AG08395 (cell line): ENCODE data around the gene KERA.
"Not testable (repeated sequence)": the region's sequence is repeated elsewhere in the genome, so short reads cannot be mapped to it uniquely, and the experiment has no call there.

Experiments
- DNase-seq: peaks from one replicate; pipeline ENCODE4 v3.0.0; 2012; ENCODE audit warnings: mixed read lengths, low spot score

The KERA gene

DNA sequence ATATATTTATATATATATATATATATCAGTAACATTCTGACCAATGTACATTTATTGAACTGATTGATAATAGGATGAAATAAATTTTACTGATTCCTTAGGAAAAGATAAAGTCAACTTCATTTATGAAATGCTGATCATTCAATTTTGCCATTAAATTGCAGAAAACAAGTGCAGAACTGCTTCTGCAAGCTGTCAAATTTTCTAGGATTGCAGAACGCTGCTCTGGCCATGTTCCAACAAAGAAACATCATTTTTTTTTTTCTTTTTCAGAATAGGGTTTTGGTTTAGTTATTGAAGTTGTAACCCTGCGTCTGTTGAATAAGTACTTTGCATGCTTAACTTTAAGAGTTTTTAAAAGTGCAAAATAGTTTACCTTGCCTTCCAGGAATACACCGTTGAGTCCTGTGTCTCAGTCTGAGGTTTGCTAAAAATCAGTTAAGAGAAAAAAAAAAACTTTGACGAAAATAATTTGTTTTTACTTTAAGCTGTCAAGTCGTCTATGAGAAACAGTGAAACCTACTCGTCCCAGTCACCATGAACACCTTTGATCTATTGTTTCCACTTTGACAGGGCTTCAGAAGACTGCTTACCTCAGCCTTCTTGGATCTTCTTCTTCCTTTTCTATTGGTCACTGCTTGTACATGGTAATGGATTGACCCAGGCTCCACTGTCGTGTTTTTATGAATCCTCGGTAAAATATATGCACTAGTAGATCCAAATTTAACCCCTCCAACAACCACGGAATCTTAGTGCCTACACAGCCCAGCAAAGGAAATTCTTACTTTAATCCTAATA lies at the start of gene KERA:
Gene KERA, minus strand, starts transcription at position 657 of the 798 bp plus-strand sequence. CDS start 1,743 bp downstream, outside the sequence.
- DNase-seq: no peak

DNA sequence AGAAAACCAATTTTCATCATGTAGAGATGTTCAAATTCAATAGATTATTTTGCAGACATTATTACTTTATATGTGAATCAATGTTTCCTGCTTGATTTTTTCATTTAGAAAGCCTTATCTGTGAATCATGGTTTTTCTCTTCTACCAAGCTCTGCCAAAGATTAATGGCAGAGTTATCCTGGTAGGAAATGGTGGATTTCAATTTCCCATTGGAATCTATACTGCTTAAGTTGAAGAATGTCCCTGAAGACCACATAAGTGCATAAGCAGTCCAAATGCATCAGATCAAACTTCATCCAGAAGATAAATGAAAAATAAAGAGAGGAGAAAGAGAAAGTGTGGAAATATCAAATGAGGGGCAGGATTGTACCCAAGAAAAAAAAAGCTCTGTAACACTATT lies 48.5 kb upstream of the KERA start:
- no peak for DNase-seq

GRCh38 chr12:91105807-91106206 lies 48.0 kb upstream of the KERA start:
- no peak for DNase-seq

GRCh38 chr12:91104812-91105466 lies 47.1 kb upstream of the KERA start:
- DNase-seq: no peak

- no peak for DNase-seq
Observed at GRCh38 chr12:91103624-91104023, 45.8 kb upstream of the KERA start.

DNA sequence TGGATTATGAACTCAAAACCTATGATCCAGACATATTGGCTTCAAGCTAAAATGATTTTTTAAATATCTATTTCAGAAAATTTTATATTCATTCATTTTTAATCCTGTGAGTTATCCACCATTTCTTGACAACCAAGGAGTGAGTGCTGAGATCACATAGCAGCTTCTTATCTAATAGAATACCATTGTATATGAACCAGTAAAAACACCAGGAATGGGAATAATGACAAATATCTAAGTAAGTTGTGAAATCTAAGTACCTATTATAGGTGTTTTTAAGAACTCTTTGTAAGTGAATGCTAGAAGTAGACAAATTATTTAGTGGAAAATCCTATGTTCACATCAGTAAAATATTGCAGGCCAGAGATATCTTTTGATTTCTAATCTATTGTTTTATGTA lies 45.3 kb upstream of the KERA start:
- DNase-seq: no peak

GRCh38 chr12:91100906-91101305 lies 43.1 kb upstream of the KERA start:
- no peak for DNase-seq

DNA sequence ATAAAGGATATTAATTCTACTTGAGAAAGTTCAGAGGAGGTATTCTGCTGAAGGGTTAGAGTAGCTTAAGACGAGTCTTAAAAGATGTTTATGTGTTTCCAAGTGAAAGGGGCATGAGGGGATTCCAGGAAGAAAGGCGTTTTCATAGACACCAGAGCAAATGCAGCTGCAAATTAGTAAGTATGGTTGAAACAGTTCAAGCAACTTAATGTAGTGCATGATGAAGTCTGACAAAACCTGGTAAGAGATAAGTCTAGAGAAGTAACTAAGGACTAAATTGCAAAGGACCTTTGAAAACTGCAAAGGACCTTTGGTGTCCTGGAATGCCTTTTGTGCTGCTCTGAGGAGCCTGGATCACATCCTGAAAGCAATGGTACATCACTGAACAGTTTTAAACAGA lies 42.0 kb upstream of the KERA start:
- DNase-seq: no peak

DNA sequence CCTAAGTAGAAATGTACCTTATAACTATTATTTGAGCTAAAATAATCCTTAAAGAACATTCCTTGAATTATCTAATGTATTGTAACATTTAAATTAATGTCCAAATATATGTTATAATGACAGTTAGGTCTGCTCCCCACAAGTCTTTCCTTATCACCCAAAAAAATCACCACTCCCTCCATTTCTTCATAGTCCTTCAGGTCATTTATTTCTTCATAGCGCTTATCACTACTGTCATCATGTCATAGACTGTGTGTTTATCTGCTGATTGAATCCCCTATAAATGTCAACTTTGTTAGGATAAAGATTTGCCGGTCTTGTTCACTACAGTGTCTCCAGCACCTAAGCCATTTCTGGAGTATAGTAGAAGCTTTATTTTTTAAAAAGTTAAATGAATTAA lies 41.5 kb upstream of the KERA start:
- no peak for DNase-seq

- DNase-seq: peak; percentile 80
Observed at GRCh38 chr12:91098941-91099340, 41.1 kb upstream of the KERA start.

DNA sequence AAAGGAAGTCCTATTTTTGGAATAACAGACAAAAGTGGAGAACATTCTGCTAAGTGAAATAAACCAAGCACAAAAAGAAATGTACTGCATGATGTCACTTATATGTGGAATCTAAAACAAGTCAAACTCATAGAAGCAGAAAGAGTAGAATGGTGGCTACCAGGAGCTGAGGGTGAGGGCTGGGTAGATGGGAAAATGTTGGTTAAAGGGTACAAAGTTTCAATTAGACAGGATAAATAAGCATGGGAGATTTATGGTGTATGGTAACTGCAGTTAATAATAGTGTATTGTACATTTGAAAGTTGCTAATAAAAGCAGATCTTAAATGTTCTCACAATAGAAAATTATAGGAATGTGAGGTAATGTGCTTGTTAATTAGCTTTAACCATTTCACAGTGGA lies 40.6 kb upstream of the KERA start:
- DNase-seq: no peak

DNA sequence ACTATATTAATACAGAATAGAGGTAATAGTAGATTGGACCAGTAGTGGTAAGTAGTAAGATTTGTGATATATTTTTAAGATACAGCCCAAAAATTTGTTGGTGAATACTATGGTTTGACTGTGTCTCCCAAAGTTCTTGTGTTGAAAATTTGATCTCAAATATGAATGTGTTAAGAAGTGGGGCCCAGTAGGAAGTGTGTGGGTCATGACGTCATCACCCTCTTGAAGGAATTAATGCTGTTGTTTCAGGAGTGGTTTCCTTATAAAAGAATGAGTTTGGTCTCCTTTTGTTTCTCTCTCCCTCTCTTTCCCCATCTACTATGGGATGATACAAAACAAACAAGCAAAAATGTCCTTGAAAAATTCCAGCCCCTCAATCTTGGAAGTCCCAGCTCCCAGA lies 37.1 kb upstream of the KERA start:
- DNase-seq: no peak

DNA sequence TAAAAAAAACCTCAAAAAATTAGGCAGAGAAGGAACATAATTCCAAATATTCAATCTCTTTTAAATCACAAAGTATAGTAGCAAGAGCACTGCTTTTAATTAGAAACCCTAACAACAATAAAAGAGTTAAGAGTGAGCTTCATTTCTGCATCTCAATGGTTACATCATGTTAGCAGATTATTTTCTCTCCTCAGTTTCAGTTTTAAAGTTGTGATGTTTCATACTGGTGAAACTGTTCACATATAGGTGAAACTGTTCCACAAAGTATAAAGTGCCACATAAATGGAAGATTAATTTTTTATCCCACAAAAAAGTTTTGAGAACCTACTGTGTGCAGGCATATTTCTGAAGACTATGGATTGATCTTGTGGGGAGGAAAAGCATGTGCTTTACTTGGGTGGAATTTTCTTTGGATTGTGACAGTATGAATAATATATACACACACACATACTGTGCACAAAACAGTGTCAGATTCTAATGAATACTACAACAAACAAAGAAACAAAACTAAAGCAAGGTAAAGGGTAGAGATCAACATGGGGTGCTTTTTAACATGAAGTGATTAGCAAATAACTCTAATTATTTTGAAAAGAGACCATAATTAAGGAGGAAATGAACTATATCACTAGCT lies 36.3 kb upstream of the KERA start:
- DNase-seq: no peak

GRCh38 chr12:91093341-91093740 lies 35.5 kb upstream of the KERA start:
- no peak for DNase-seq

DNA sequence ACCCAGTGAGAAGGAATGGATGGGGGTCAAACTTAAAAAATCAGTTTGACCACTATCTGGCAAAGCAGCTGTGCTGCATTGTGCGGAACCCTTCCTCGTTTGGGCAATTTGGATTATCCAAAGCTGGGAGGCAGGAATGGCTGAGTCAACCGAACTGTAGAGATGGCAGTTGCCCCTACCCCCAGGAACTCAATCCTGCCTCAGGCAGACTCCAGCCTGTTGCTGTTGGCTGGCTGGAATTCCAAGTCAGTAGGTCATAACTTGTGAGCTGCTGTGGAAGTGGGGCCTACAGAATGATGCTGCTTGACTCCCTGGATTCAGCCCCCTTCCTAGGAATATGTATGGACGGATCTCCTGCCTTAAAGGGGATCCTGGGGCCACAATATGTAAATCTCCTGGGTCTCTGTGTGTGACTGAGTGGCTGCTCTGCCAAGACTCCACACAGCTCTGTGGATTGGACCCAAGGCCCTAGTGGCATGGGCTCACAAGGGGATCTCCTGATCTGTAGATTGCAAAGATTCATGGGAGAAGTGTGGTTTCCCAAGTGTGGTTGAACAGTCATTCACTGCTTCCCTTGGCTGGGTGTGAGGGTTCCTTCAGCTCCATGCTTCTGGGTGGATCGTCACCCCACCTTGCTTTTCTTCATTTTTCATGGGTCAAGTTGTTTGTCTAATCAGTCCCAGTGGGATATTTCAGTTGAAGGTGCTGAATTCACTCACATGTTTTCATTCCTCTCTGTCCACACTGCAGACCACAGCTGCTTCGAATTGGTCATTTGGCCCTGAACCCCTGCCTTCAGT lies 34.3 kb upstream of the KERA start:
- no peak for DNase-seq

- not testable (repeated sequence) for DNase-seq
Observed at GRCh38 chr12:91089953-91090352, 32.1 kb upstream of the KERA start.

DNA sequence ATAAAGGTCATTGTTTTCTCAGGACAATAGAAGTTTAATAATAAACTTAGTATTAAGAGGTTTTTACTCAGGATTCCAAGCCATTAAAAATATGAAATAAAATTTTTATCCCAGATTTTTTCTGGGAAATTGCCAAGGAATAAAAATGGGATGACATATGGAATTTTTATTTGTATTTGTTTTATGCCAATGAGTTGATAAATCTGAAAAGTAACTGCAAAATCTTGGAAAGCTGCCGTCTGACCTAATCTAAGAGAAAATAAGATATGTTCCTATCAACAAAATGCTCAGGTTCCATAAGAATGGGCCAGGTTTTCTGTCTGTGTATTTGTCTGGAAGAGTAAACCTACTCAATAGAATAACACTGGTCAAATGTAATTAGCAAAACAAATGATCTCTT lies 22.2 kb upstream of the KERA start:
- no peak for DNase-seq

DNA sequence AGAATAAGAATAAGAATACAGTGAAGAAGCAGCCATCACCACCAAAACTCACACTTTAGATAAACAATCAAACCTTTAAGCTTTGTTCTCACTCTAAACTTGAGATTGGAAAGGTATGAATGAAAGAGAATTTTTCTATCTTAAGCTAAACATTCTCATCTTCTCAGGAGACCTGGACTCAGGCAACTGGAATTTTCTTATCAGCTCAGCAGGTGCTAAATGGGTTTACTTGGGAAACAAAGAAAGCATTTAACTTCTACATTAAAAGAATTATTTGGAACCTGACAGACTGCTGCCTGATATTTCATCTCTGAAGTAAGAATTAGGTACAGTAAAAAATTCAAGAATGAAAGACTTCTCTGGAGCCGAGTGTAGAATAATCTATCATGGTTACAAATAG lies 20.7 kb upstream of the KERA start:
- DNase-seq: no peak

GRCh38 chr12:91077228-91077954 lies 19.6 kb upstream of the KERA start:
- DNase-seq: no peak

GRCh38 chr12:91074851-91075250 lies 17.0 kb upstream of the KERA start:
- no peak for DNase-seq

GRCh38 chr12:91074154-91074709 lies 16.4 kb upstream of the KERA start:
- peak; percentile 2 for DNase-seq
